Transverse colon (tissue), 4 donors: ENCODE data around the gene IRX3. TPM values are rescaled to one million over a fixed set of nuclear protein-coding genes. Genes with fewer than 3 reads are reported as not detected.
A peak's percentile ranks its signal among the peaks of the same experiment; 100 is the strongest.

Source experiments
- DNase-seq: peaks from one replicate; pipeline ENCODE4 v3.0.0-alpha.2; 2019
- H3K27ac ChIP-seq, 4 donors: fragments of 200-600 bp; sonication (generic); 2 replicates each; pipeline ENCODE4 v1.5.1; 2016 to 2018; ENCODE audit warnings: inconsistent platforms in 4 of 4
- H3K27me3 ChIP-seq: fragments of 200-600 bp; sonication (generic); 2 replicates; pipeline ENCODE4 v1.5.1; 2017; ENCODE audit warnings: inconsistent platforms
- H3K36me3 ChIP-seq, 4 donors: fragments of 200-600 bp; sonication (generic); 2 replicates each; pipeline ENCODE4 v1.5.1; 2017 to 2019; ENCODE audit warnings: inconsistent platforms in 4 of 4
- H3K4me1 ChIP-seq, 4 donors: fragments of 200-600 bp; sonication (generic); 2 replicates each; pipeline ENCODE4 v1.5.1; 2017 to 2020; ENCODE audit warnings: inconsistent platforms in 4 of 4
- H3K4me3 ChIP-seq, 4 donors: fragments of 200-600 bp; sonication (generic); 1 replicate in 1 of 4; 2 replicates in 3 of 4; pipeline versions ENCODE4 v1.5.1 to v1.6.1; 2017 to 2019; ENCODE audit warnings: inconsistent platforms in 4 of 4
- H3K9me3 ChIP-seq, 2 donors: fragments of 200-600 bp; sonication (generic); 2 replicates each; pipeline ENCODE4 v1.5.1; 2017 to 2019; ENCODE audit warnings: inconsistent platforms in 2 of 2
- EP300 ChIP-seq: sonication (generic); formaldehyde crosslinking; IDR thresholded peaks from one replicate; pipeline ENCODE4 v1.6.1; 2017; ENCODE audit warnings: antibody characterized with exemption, low read depth
- POLR2A ChIP-seq: fragments of 450-650 bp; IDR thresholded peaks from one replicate; pipeline ENCODE4 v1.6.1; 2016; ENCODE audit warnings: antibody characterized with exemption, mild to moderate bottlenecking, moderate library complexity
- POLR2AphosphoS5 ChIP-seq, 3 donors: sonication (generic); formaldehyde crosslinking; IDR thresholded peaks; one replicate each; pipeline ENCODE4 v1.6.1; 2016; ENCODE audit warnings: antibody characterized with exemption in 3 of 3
- WGBS, 2 donors: methylation state at CpG; one replicate each; pipeline ENCODE4 v1.1.5; 2018; ENCODE audit warnings: low coverage in 1 of 2; 5-methylcytosine and 5-hydroxymethylcytosine counted together
- in situ Hi-C, 4 donors: fragments of 200-750 bp; cut with MboI; loops; one replicate each; pipeline versions ENCODE4 v1.15.0 to v1.15.1; 2017; ENCODE audit warnings: low sequenced_read_pairs in 3 of 4, low pct_ligation_motif_present in 1 of 4, low pct_unique_long_range_greater_than_20kb in 1 of 4
- intact Hi-C: fragments of 100-400 bp; cut with DNase I; formaldehyde crosslinking; loops from one replicate; pipeline ENCODE4 v1.15.1; 2023; ENCODE audit warnings: low total_unique reads
- total RNA-seq, 4 donors: library from RNA; depleted of rRNA; stranded (reverse); fragments of >200 nt; gene quantifications; one replicate each; pipeline ENCODE4 v1.1.0, GENCODE V29; 2016
- TF ChIP-seq, protein P1 (sequence below), 5 experiments: fragments of 200-600 bp in 3 of 5; fragments of 450-650 bp in 2 of 5; sonication (generic) in 3 of 5; IDR thresholded peaks; 1 replicate in 2 of 5; 2 replicates in 3 of 5; pipeline ENCODE4 v1.5.1; 2016 to 2017; ENCODE audit warnings: antibody characterized with exemption in 5 of 5, inconsistent platforms in 3 of 5, mild to moderate bottlenecking in 2 of 5, moderate library complexity in 1 of 5

IRX3 gene
- total RNA-seq: under 1 TPM in 1 of 4 donors, not detected in 3; 0.16 TPM

DNA sequence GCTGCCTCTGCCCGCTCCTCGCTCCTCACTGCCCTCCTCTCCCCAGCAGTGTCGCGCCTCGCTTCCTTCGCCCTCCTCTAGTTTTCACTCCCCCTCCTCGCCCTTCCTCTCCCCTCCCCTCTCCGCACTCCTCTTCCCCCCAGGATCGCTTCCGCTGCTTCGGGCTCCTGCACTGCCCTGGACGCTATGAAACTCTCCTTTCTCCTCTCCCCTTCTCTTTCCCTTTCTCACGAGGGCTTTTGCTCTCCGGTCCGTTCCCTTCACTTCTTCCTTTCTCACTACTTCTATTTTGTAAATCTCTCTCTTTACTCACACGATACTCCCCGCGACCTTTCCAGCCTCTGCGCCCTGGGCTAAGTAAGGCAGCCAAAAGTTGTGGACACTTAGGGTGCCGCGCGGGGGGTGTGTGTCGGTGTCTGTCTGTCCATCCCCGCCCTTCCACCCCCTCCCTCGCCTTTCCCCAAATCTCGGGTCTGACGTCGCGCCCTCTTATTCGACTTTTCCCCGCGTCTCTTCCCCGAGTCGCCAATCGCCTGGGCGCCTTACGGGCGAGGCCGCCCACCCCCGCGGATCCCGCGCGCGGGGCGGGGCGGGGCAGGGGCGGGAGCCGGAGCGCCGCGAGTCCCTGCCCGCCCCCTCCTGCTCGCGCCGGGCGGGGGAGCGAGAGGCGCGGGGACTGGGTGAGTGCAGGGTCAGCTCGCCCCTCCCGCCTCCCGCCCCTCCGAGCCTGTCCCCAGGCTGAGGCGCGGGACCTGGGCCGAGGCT lies at the start of gene IRX3:
IRX3 (minus strand) TSS at position 422 of the 765 bp plus-strand sequence. CDS start 737 bp downstream, outside the sequence.
- H3K4me1 ChIP-seq: peaks cover 12 to 67% (median 50%) of the 10 kb centered on the region in 4 donors
- H3K36me3 ChIP-seq: no peaks in the 10 kb centered on the region
- H3K27me3 ChIP-seq: peaks cover 100% of the 10 kb centered on the region
- in situ Hi-C loops (loop anchor here in 1 of 4 donors (25.0 kb wide), 1 partner anchor 651 kb away; the partner anchor contains the start of gene IRX5), intact Hi-C loops (no loop called here)
- peak within 1 kb of the TSS; percentile 27 to 58 (median 34) for H3K4me3 ChIP-seq
- H3K27ac ChIP-seq: no peak within 1 kb of the TSS
- WGBS, 2 donors: 0 to 4% methylated on average over 18 to 36 of the region's 67 CpGs
- TF ChIP-seq, protein P1, sequence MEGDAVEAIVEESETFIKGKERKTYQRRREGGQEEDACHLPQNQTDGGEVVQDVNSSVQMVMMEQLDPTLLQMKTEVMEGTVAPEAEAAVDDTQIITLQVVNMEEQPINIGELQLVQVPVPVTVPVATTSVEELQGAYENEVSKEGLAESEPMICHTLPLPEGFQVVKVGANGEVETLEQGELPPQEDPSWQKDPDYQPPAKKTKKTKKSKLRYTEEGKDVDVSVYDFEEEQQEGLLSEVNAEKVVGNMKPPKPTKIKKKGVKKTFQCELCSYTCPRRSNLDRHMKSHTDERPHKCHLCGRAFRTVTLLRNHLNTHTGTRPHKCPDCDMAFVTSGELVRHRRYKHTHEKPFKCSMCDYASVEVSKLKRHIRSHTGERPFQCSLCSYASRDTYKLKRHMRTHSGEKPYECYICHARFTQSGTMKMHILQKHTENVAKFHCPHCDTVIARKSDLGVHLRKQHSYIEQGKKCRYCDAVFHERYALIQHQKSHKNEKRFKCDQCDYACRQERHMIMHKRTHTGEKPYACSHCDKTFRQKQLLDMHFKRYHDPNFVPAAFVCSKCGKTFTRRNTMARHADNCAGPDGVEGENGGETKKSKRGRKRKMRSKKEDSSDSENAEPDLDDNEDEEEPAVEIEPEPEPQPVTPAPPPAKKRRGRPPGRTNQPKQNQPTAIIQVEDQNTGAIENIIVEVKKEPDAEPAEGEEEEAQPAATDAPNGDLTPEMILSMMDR (IDR thresholded peaks at IDR 0.05): no peak
- TF ChIP-seq POLR2A (no peak), EP300 (no peak), POLR2AphosphoS5 (IDR thresholded peaks at IDR 0.05) (no peak)
- H3K9me3 ChIP-seq: no peaks in the 10 kb centered on the region
- DNase-seq: peak; percentile 13

DNA sequence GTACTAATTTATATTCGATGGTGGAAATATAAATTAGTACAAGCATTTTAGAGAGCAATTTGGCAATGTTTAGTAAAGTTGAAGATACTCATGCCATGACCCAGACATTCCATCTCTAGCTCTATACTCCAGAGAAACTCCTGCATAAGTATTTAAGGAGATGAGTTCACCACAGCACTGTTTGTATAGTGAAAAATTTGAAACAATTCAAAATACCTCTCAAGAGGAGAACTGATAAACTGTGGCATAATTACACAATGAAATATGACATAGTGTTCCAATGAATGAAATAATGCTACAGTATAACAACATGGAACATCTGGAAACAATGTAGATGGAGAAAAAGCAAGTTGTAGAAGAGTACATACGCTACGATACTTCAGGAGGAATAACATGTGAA lies 48.6 kb upstream of the IRX3 start:
- intact Hi-C loops: no loop called here
- Histone ChIP-seq H3K36me3 (no peaks in the 10 kb centered on the region), H3K27me3 (peaks cover 22% of the 10 kb centered on the region), H3K4me3 (no peak overlapping the region), H3K9me3 (no peaks in the 10 kb centered on the region), H3K4me1 (no peaks in the 10 kb centered on the region), H3K27ac (no peak overlapping the region)
- TF ChIP-seq POLR2AphosphoS5 (IDR thresholded peaks at IDR 0.05) (no peak), EP300 (no peak), POLR2A (no peak)
- TF ChIP-seq, protein P1 (IDR thresholded peaks at IDR 0.05): no peak
- DNase-seq: no peak
- in situ Hi-C loops: no loop called here
- WGBS, 2 donors: 49 to 77% methylated on average over 3 of the region's 3 CpGs

DNA sequence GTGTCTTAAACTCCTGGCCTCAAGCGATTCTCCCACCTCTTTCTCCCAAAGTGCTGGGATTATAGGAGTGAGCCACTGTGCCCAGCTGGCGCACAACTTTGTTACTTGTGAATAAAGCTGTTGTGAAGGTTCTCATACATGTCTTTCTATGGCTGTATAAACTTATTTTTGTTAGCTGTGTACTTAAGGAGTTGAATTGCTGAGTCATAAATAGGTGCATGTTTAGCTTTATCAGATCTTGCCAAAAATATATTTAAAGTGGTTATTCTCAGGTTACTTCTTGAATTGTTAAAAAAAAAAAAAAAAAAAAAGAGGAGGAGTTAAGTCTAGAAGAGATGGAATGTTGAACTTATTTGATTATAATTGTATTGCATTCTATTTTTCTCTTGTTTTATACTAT lies 47.6 kb upstream of the IRX3 start:
- peaks cover 22% of the 10 kb centered on the region for H3K27me3 ChIP-seq
- in situ Hi-C loops (no loop called here), intact Hi-C loops (no loop called here)
- no peak overlapping the region for H3K27ac ChIP-seq
- WGBS, 2 donors: 70 to 75% methylated on average over 2 of the region's 2 CpGs
- H3K9me3 ChIP-seq: no peaks in the 10 kb centered on the region
- H3K36me3 ChIP-seq: no peaks in the 10 kb centered on the region
- no peaks in the 10 kb centered on the region for H3K4me1 ChIP-seq
- no peak overlapping the region for H3K4me3 ChIP-seq
- TF ChIP-seq POLR2AphosphoS5 (IDR thresholded peaks at IDR 0.05) (no peak), EP300 (no peak), POLR2A (no peak)
- TF ChIP-seq, protein P1 (IDR thresholded peaks at IDR 0.05): no peak
- no peak for DNase-seq

DNA sequence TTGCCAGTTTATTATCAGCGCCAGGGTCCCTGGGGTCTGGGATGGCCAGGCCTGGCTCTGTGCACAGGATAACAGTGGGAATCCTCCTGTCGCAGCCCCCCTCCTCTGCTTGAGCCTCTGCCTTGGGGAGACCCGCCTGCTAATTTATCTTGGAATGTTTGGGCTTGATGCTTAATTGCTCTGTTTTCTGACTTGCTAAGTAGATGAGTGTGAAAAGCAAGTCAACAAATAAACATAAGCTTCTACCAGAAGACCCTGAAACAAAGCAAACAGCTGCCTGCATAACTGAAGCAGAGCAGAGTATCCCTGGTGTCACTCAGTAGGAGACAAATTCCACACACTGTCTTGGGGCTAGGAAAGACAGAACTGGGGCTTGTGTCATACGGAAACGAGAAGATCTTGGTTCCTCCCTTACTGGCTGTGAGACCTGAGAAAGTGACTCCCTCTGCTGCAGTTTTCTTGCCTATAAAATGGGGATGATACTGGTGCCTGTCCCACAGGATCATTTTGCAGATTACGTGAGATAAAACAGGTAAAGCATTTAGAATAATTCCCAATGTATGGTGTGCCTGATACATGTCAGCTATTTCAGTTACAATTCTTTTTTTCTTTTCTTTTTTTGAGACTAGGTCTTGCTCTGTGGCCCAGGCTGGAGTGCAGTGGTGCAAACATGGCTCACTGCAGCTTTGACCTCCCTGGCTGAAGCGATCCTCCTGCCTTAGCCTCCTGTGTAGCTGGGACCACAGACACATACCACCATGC lies 44.8 kb upstream of the IRX3 start:
- Histone ChIP-seq H3K4me3 (no peak overlapping the region), H3K27ac (no peak overlapping the region), H3K9me3 (no peaks in the 10 kb centered on the region), H3K4me1 (no peaks in the 10 kb centered on the region), H3K36me3 (no peaks in the 10 kb centered on the region), H3K27me3 (peaks cover 27% of the 10 kb centered on the region)
- DNase-seq: no peak
- WGBS, 2 donors: 57 to 70% methylated on average over 4 to 7 of the region's 7 CpGs
- TF ChIP-seq POLR2A (no peak), EP300 (no peak), POLR2AphosphoS5 (IDR thresholded peaks at IDR 0.05) (no peak)
- TF ChIP-seq, protein P1 (IDR thresholded peaks at IDR 0.05): no peak
- in situ Hi-C loops: no loop called here
- intact Hi-C loops: no loop called here
